Measurements from ENCODE around the gene DUSP28.
A peak's percentile ranks its signal among the peaks of the same experiment; 100 is the strongest.

DUSP28 gene

GRCh38 chr2:240572141-240573031 is 12.2 kb downstream of the DUSP28 start:
- DNase-seq (ENCODE audit: low read depth in 3 of 3), result no peak

- DNase-seq (ENCODE audit: low read depth in 3 of 3), result no peak
Observed at GRCh38 chr2:240573071-240573515, 12.9 kb downstream of the DUSP28 start.

- no peak for DNase-seq (ENCODE audit: low read depth in 3 of 3)
Observed at GRCh38 chr2:240573516-240574385, 13.6 kb downstream of the DUSP28 start.

GRCh38 chr2:240574386-240575100 is 14.4 kb downstream of the DUSP28 start:
- no peak for DNase-seq (ENCODE audit: low read depth in 3 of 3)

- no peak for DNase-seq (ENCODE audit: low read depth in 3 of 3)
Observed at GRCh38 chr2:240575101-240575965, 15.2 kb downstream of the DUSP28 start.

GRCh38 chr2:240576036-240576435 is 15.9 kb downstream of the DUSP28 start:
- DNase-seq (ENCODE audit: low read depth in 3 of 3), result no peak

GRCh38 chr2:240576436-240577205 is 16.5 kb downstream of the DUSP28 start:
- no peak for DNase-seq (ENCODE audit: low read depth in 3 of 3)

GRCh38 chr2:240577281-240578109 is 17.3 kb downstream of the DUSP28 start:
- DNase-seq (ENCODE audit: low read depth in 3 of 3), result no peak

GRCh38 chr2:240578110-240578450 is 17.9 kb downstream of the DUSP28 start:
- no peak for DNase-seq (ENCODE audit: low read depth in 3 of 3)

GRCh38 chr2:240578488-240578887 is 18.3 kb downstream of the DUSP28 start:
- DNase-seq (ENCODE audit: low read depth in 3 of 3), result no peak

GRCh38 chr2:240579071-240579762 is 19.1 kb downstream of the DUSP28 start:
- DNase-seq (ENCODE audit: low read depth in 3 of 3), result no peak

- peak in 2 of 3 donors; percentile 55 to 64 for DNase-seq (ENCODE audit: low read depth in 3 of 3)
Observed at GRCh38 chr2:240579771-240580614, 19.8 kb downstream of the DUSP28 start.

GRCh38 chr2:240581811-240582210 is 21.7 kb downstream of the DUSP28 start:
- DNase-seq (ENCODE audit: low read depth in 3 of 3), result no peak

- DNase-seq (ENCODE audit: low read depth in 3 of 3), result no peak
Observed at GRCh38 chr2:240582781-240583180, 22.6 kb downstream of the DUSP28 start.

GRCh38 chr2:240583774-240584173 is 23.6 kb downstream of the DUSP28 start:
- DNase-seq (ENCODE audit: low read depth in 3 of 3), result no peak

- DNase-seq (ENCODE audit: low read depth in 3 of 3), result no peak
Observed at GRCh38 chr2:240584486-240585031, 24.4 kb downstream of the DUSP28 start.

- no peak for DNase-seq (ENCODE audit: low read depth in 3 of 3)
Observed at GRCh38 chr2:240585101-240585500, 24.9 kb downstream of the DUSP28 start.

Measured in stimulated activated CD4-positive, alpha-beta T cell treated with anti-CD3 and anti-CD28 coated beads, TNF-alpha, amount 100 ng/mL, for 48 hours (primary cell).